ENCODE data around the gene SERPINA5. TPM values are rescaled to one million over a fixed set of nuclear protein-coding genes. Genes with fewer than 3 reads are reported as not detected.

Gene SERPINA5
- total and polyA plus RNA-seq, 10 donors: 11.5 to 216 (median 135) TPM

GRCh38 chr14:94582851-94583250 lies 1.6 kb downstream of the SERPINA5 start:
- 63 to 89% (median 82%) methylated on average over 3 of the region's 3 CpGs for WGBS, 5 donors
- TF ChIP-seq POLR2A (IDR thresholded peaks at IDR 0.05) (no peak), POLR2AphosphoS5 (IDR thresholded peaks at IDR 0.05) (no peak), CTCF (IDR thresholded peaks at IDR 0.05 in 8 of 11, conservative IDR thresholded peaks at IDR 0.05 in 3 of 11) (no peak)
- H3K36me3 ChIP-seq: peaks cover 0 to 8% (median 4%) of the 10 kb centered on the region in 6 donors
- peaks cover 0 to 7% (median 0%) of the 10 kb centered on the region in 7 donors for H3K27me3 ChIP-seq (replicated peaks in 1 of 7)
- peaks cover 0 to 32% (median 6%) of the 10 kb centered on the region in 6 donors for H3K4me1 ChIP-seq
- H3K4me3 ChIP-seq: peak overlapping the region in 7 of 8 donors; percentile 15 to 68 (median 34)
- peak overlapping the region in 5 of 8 donors; percentile 75 to 89 (median 81) for H3K27ac ChIP-seq
- no peak for DNase-seq
- H3K9me3 ChIP-seq: no peaks in the 10 kb centered on the region
- intact Hi-C loops (cut with DNase I; ENCODE audit: low total_unique reads): no loop called here

GRCh38 chr14:94583557-94583956 lies 2.3 kb downstream of the SERPINA5 start:
- peaks cover 0 to 32% (median 6%) of the 10 kb centered on the region in 6 donors for H3K4me1 ChIP-seq
- intact Hi-C loops (cut with DNase I; ENCODE audit: low total_unique reads): no loop called here
- peaks cover 0 to 15% (median 7%) of the 10 kb centered on the region in 6 donors for H3K36me3 ChIP-seq
- H3K27ac ChIP-seq: peak overlapping the region in 3 of 8 donors; percentile 81 to 89 (median 84)
- no peak for TF ChIP-seq POLR2A (IDR thresholded peaks at IDR 0.05)
- TF ChIP-seq POLR2AphosphoS5 (IDR thresholded peaks at IDR 0.05): no peak
- WGBS, 5 donors: 81 to 90% (median 86%) methylated on average over 4 of the region's 4 CpGs
- H3K4me3 ChIP-seq: peak overlapping the region in 3 of 8 donors; percentile 6 to 68 (median 50)
- DNase-seq: no peak
- H3K27me3 ChIP-seq (replicated peaks in 1 of 7): peaks cover 0 to 7% (median 0%) of the 10 kb centered on the region in 7 donors
- no peaks in the 10 kb centered on the region for H3K9me3 ChIP-seq

GRCh38 chr14:94584591-94585280 lies 3.5 kb downstream of the SERPINA5 start:
- Histone ChIP-seq H3K27ac (peak overlapping the region in 1 of 8 donors; percentile 5), H3K9me3 (no peaks in the 10 kb centered on the region), H3K4me1 (peaks cover 0 to 32% (median 6%) of the 10 kb centered on the region in 6 donors), H3K27me3 (replicated peaks in 1 of 7) (peaks cover 0 to 6% (median 0%) of the 10 kb centered on the region in 7 donors), H3K4me3 (peak overlapping the region in 2 of 8 donors; percentile 50 to 68), H3K36me3 (peaks cover 0 to 27% (median 7%) of the 10 kb centered on the region in 6 donors)
- intact Hi-C loops (cut with DNase I; ENCODE audit: low total_unique reads): no loop called here
- DNase-seq: no peak
- WGBS, 5 donors: 76 to 81% (median 79%) methylated on average over 5 of the region's 5 CpGs
- TF ChIP-seq CTCF (IDR thresholded peaks at IDR 0.05 in 8 of 11, conservative IDR thresholded peaks at IDR 0.05 in 3 of 11) (no peak), POLR2AphosphoS5 (IDR thresholded peaks at IDR 0.05) (no peak), POLR2A (IDR thresholded peaks at IDR 0.05) (no peak)

- 62 to 93% (median 82%) methylated on average over 4 of the region's 4 CpGs for WGBS, 5 donors
- no peak for TF ChIP-seq CTCF (IDR thresholded peaks at IDR 0.05 in 8 of 11, conservative IDR thresholded peaks at IDR 0.05 in 3 of 11)
- no peak for TF ChIP-seq POLR2AphosphoS5 (IDR thresholded peaks at IDR 0.05)
- no peak for TF ChIP-seq POLR2A (IDR thresholded peaks at IDR 0.05)
- H3K27ac ChIP-seq: no peak overlapping the region
- intact Hi-C loops (cut with DNase I; ENCODE audit: low total_unique reads): no loop called here
- H3K27me3 ChIP-seq (replicated peaks in 1 of 7): no peaks in the 10 kb centered on the region
- H3K4me1 ChIP-seq: peaks cover 0 to 26% (median 2%) of the 10 kb centered on the region in 6 donors
- no peaks in the 10 kb centered on the region for H3K9me3 ChIP-seq
- H3K4me3 ChIP-seq: no peak overlapping the region
- peaks cover 0 to 46% (median 7%) of the 10 kb centered on the region in 6 donors for H3K36me3 ChIP-seq
- no peak for DNase-seq
These were observed 5.4 kb downstream of the SERPINA5 start for GRCh38 chr14:94586635-94587034.
